COLO829 (cell line): ENCODE measurements around the gene STUM.
A peak's percentile ranks its signal among the peaks of the same experiment; 100 is the strongest.
"Not testable (repeated sequence)": the region's sequence is repeated elsewhere in the genome, so short reads cannot be mapped to it uniquely, and the experiment has no call there.

Experiments
- DNase-seq: peaks from one replicate; pipeline ENCODE4 v3.0.0; 2012; ENCODE audit warnings: low spot score

Gene STUM

DNA sequence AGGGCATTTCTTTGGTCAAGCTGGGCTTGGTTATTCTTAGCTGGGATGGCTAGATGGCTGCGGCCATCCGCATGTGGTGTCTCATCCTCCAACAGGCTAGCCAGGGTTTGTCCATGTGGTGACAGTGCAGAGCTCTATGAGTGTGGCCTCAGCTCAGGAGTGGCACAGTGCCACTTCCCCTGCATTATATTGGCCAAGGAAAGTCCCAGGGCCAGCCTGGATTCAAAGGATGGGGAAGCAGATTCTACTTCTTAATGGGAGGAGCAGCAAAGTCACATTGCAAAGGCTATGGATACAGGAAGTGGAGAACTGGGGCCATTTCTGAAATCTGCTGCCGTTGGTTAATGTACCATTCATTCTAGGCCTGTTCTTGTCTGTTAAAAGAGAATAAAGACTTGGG is 34.4 kb downstream of the STUM start:
- DNase-seq: no peak

GRCh38 chr1:226584164-226584563 is 35.6 kb downstream of the STUM start:
- no peak for DNase-seq

DNA sequence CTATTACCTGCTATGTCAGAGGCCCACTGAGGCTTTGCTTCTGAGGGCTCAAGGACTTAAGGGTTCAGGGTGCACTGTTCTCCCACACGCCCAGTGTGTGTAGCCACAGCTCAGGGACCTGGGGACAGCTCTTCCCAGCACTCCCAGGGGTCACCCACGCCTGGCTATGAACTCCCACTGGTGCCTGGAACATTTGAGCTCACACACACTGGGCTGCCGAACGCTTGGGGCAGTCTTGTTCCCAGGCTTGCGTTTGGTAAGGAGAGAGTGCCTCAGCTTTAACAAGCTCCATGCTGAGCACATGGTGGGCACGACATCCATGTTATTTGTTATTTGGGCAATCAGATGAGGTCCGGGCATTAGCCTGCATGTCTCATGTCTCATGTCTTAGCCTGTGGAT is 37.6 kb downstream of the STUM start:
- no peak for DNase-seq

- DNase-seq: no peak
These were observed 38.3 kb downstream of the STUM start for GRCh38 chr1:226586650-226587422.

DNA sequence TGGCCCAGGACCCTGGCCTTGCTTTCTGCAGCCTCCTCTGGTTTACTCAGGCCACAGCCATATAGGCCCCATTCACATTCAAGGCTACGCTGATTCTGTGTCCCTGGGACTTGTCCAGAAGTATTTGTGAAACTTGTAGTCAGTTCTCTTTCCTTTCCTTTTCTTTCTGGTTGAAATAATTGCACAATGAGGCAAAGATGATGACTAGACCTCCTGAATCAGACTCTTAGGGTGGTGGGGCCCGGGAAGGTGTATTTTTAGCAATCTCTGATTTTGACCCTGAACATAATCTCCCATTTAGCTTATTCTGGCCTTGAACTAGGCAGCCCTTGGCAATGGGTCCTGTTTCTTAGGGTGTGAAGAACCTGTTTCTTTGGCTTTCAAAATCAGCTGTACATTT is 39.9 kb downstream of the STUM start:
- DNase-seq: no peak

DNA sequence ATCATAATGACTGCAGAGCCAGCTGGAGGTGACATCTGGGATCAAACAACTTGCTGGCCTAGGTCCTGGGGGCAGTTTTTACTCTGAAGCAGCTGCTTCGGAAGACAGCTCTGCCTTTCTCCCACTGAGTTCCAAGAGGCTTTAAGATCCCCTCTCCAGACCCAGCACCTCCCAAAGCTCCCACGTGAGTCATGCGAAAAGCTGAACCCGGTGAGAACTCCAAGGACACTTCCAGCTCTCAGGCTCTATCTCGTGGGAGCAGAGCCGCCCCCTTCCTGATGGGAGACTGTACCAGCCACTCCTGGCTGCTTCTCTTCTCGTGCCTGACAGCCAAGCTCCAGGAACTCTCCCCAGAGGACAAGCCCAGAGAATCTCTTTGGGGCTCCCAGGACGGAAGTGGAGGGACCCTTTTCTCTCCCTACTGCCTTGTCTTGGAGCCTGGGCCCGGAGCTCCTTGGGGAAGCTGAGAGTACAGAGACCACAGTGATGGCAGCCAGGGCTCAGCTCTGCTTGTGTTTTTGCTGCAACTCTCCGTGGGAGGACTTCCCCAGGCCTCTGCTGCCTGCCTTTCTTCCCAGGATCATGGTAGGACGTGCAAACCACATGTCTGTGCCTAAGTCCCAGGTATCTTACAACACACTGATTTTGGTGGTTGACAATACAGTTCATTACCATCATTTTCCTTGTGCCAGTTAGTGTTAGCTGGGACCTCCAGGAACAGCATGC is 40.6 kb downstream of the STUM start:
- no peak for DNase-seq

GRCh38 chr1:226590614-226591013 is 42.0 kb downstream of the STUM start:
- DNase-seq: no peak

DNA sequence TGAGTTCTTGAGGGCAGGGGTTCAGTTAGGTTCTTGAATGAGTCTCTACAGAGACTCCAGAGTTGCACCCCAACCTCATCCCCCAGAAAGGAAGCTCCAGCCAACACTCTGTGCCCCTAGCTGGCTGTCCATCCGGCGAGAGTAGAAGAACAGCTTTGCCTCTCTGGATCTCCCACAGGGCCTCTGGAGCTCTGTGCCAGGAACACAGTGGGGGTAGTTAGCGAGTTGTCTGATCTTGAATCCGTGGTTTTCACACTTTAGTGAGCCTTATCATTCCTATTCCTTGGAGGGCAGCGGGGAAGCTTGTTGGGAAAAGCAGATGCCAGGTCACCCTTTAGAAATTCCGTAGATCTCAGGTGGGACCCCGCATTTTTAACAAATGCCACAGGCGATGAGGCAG is 45.0 kb downstream of the STUM start:
- DNase-seq: no peak

DNA sequence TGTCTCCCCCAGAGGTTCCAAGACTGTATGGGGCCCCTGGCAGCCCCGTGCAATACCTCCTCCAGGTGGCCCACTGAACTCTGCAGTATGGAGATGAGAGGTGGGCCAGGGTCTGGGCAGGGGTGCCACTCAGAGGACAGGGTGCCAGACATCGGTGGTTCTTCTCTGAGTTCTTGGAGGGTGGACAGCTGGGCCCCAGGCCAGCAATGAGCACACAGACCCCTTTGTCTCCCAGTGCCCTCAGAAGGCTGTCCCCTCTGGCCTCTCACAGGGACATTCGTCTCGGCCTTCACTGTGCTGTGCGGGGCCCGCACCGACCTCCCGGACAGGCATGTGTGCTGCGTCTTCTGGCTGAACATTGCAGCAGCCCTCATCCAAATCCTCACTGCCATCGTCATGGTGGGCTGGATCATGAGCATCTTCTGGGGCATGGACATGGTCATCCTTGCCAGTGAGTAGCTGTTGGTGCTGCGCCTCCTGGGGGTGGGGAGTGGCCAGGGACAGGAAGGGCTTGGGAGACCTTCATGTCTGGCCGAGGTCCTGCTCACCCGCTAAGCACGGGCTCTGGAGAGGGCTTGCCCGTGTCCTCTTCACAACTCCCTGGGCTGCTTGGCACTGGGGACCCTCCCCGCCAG is 48.1 kb downstream of the STUM start:
- DNase-seq: no peak

DNA sequence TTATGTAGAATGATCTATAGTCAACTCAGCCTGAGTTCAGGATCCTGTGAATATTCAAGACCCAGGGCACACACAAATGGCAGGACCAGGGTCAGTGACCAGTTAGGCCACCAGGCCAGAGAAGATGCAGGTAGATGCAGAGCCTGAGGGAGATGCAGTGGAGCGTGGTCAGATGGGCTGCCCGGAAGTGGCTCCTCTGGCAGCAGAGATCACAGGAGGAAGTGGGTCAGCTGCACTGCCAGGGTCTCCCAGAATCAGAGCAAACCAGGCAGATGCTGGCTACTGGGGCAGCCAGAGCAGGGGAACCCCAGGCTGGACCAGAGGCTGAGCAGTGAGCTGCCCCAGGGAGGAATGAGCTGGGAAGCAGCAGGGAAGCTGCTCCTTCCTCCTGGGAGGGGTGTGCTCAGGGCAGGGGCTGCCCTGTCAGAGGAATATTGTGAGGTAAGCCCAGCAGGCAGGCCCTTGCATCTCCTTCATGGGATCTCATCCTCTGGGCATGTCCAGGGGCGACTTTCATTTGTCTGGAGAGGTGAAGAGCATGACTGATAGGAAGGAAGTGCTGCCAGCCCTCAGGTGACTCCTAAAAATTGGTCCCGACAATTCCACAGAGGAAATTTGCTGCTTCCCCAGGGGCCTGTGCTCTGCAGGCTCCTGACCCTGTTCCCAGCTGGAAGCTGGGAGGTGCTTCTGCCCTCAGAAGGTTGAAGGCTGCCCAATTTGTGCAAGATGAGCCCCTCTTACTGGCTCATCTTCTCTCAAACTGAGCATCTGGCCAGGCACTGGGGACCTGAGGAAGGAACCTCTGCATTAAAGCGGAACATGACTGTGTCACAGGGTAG is 49.3 kb downstream of the STUM start:
- no peak for DNase-seq

GRCh38 chr1:226598455-226598849 is 49.9 kb downstream of the STUM start:
- peak; percentile 41 for DNase-seq

GRCh38 chr1:226598955-226599354 is 50.4 kb downstream of the STUM start:
- DNase-seq: not testable (repeated sequence)

DNA sequence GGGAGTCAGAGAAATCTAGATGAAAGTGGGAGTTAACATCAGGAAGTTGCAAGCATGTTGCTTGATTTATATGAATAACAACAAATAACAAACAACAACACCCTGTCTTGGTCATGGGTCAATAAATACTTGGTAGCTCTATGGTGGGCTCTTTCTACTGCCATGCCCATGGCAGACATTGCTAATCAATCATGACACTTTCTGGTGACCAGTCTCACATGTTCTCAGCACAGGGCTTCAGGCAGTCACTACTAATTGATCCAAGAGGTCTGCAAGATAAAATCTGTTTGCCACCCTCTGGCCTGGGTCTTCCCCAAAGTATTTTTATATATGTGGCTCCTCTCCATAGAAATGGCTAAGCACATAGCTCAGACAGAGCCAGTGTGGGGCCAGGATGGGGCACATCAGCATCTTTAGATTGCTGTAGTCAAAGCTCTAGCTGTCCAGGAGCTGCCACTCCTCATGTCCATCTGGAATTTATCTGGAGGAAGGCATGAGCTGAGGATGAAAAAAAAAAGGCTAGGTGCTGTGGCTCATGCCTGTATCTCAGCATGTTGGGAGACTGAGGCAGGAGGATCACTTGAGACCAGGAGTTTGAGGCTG is 51.2 kb downstream of the STUM start:
- no peak for DNase-seq

- DNase-seq: no peak
These were observed 51.7 kb downstream of the STUM start for GRCh38 chr1:226600254-226600653.

DNA sequence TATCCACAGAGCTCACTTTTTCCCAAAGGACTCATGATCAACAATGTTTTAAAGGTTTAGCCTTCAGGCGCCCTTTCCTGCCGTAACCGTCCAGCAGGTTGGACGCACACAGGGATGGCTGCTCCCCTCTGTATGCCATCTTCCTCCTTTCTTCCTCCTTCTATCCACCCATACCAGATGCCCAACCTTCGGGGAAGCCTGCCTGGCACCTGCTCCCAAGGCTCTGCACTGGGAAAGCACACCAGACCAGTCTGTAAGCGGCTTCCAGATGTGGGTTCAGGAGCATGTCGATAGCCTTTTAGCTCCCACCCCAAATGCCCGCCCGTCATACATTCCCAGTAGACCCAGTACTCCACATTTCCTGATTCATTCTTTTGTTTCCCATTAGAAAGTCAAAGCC is 52.9 kb downstream of the STUM start:
- DNase-seq: no peak

GRCh38 chr1:226602186-226603021 is 53.8 kb downstream of the STUM start:
- peak; percentile 76 for DNase-seq

DNA sequence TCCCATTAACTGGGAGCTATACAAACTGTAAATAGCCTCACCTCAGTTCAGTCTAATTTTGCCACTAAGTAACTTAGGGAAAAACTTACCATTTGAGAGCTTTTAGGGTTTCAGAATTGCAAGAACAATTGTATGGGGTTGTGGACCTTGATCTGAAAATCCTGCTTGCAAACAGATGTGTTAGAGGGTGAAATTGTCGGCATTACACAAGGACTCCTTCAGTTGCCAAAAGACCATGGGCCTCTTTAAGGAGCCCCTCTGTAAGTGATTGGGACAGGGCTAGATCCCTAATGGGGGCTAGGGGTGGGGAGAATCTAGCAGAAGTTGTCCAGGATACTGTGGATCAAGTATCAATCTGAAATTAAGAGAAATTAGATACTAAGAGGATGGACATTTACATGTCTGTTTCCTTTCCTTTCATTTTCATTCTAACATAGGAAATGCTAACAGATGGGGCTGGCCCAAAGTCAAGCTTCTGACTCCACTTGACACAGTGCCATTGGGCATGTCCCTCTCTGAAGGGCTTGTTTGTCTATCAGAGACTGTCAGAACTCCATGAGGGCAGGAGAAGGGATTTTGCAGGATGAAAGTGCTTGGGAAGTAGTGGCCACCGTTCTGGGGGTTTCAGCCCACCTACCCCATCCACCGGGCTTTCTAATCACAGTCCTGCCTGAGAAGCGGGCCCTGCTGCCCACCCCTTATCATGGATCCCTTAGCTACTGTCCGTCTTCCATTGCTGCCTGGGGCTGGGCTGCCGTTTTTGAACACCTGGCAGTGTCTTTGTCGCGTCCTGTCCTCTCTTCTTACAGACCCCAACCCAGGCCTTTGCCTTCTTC is 54.7 kb downstream of the STUM start:
- peak; percentile 46 for DNase-seq

- no peak for DNase-seq
These were observed 55.4 kb downstream of the STUM start for GRCh38 chr1:226603858-226604559.

DNA sequence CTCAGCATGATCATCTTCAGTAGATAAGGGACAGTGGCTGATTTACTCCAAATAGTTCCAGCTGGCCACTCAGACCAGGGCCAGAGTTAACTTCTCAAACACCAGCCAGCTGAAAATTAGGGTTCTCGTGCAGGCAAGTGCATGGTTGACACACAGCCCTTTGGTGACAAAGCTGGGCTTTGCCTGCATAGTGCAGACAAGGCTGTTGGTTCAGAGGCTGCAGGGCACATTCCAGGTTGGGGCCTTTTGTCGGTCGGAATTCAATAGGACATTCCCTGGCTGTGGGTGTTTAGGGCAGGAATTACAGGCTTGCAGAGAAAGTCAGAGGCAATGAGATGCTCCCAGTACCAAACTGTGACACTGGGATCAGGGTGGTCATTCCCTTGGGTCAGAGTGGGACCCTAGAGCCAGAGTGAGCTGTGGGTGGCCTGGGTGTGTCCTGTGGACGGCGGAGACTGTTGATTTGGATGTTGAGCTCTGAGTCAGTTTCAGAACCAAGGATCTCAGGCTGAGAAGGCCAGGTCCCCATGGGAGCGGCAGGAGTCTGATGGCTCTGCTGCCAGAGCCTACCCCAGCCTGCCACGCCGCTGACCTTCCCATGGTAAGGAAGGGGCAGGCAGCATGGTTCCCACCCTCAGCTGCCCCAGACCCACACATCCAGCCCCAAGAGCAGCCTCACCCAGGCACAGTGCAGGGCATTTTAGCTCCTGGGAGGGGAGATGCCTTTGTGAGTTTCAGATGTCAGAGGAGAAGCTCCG is 56.2 kb downstream of the STUM start:
- DNase-seq: no peak
